ENCODE measurements around the gene STYXL2.

STYXL2 gene

GRCh38 chr1:167120899-167121298 lies 27.0 kb downstream of the STYXL2 start:
- TF ChIP-seq SIN3A (IDR thresholded peaks at IDR 0.05; ENCODE audit: borderline replicate concordance, insufficient read depth, low read length) (no peak), POLR2AphosphoS5 (IDR thresholded peaks at IDR 0.05; ENCODE audit: low read depth, low read length) (no peak), FOXP2 (optimal IDR thresholded peaks at IDR 0.05; ENCODE audit: borderline replicate concordance, extremely low read depth, extremely low read length, insufficient read depth) (no peak), REST (IDR thresholded peaks at IDR 0.05; ENCODE audit: insufficient read depth in 1 of 2, low read depth in 2 of 2, low read length in 2 of 2) (no peak), TAF1 (IDR thresholded peaks at IDR 0.05; ENCODE audit: borderline replicate concordance, insufficient read depth, low read length) (no peak)

- TF ChIP-seq SIN3A (IDR thresholded peaks at IDR 0.05; ENCODE audit: borderline replicate concordance, insufficient read depth, low read length), result no peak
- no peak for TF ChIP-seq POLR2AphosphoS5 (IDR thresholded peaks at IDR 0.05; ENCODE audit: low read depth, low read length)
- no peak for TF ChIP-seq FOXP2 (optimal IDR thresholded peaks at IDR 0.05; ENCODE audit: borderline replicate concordance, extremely low read depth, extremely low read length, insufficient read depth)
- TF ChIP-seq TAF1 (IDR thresholded peaks at IDR 0.05; ENCODE audit: borderline replicate concordance, insufficient read depth, low read length), result no peak
- TF ChIP-seq REST (IDR thresholded peaks at IDR 0.05; ENCODE audit: insufficient read depth in 1 of 2, low read depth in 2 of 2, low read length in 2 of 2), result no peak
These were observed 27.7 kb downstream of the STYXL2 start for GRCh38 chr1:167121375-167122120.

GRCh38 chr1:167122121-167122480 lies 28.2 kb downstream of the STYXL2 start:
- TF ChIP-seq REST (IDR thresholded peaks at IDR 0.05; ENCODE audit: insufficient read depth in 1 of 2, low read depth in 2 of 2, low read length in 2 of 2) (no peak), SIN3A (IDR thresholded peaks at IDR 0.05; ENCODE audit: borderline replicate concordance, insufficient read depth, low read length) (no peak), FOXP2 (optimal IDR thresholded peaks at IDR 0.05; ENCODE audit: borderline replicate concordance, extremely low read depth, extremely low read length, insufficient read depth) (no peak), POLR2AphosphoS5 (IDR thresholded peaks at IDR 0.05; ENCODE audit: low read depth, low read length) (no peak), TAF1 (IDR thresholded peaks at IDR 0.05; ENCODE audit: borderline replicate concordance, insufficient read depth, low read length) (no peak)

- no peak for TF ChIP-seq SIN3A (IDR thresholded peaks at IDR 0.05; ENCODE audit: borderline replicate concordance, insufficient read depth, low read length)
- no peak for TF ChIP-seq FOXP2 (optimal IDR thresholded peaks at IDR 0.05; ENCODE audit: borderline replicate concordance, extremely low read depth, extremely low read length, insufficient read depth)
- TF ChIP-seq POLR2AphosphoS5 (IDR thresholded peaks at IDR 0.05; ENCODE audit: low read depth, low read length), result no peak
- no peak for TF ChIP-seq REST (IDR thresholded peaks at IDR 0.05; ENCODE audit: insufficient read depth in 1 of 2, low read depth in 2 of 2, low read length in 2 of 2)
- TF ChIP-seq TAF1 (IDR thresholded peaks at IDR 0.05; ENCODE audit: borderline replicate concordance, insufficient read depth, low read length), result no peak
These were observed 28.7 kb downstream of the STYXL2 start for GRCh38 chr1:167122568-167122967.
